ENCODE data around the gene M1AP.

Gene M1AP

DNA sequence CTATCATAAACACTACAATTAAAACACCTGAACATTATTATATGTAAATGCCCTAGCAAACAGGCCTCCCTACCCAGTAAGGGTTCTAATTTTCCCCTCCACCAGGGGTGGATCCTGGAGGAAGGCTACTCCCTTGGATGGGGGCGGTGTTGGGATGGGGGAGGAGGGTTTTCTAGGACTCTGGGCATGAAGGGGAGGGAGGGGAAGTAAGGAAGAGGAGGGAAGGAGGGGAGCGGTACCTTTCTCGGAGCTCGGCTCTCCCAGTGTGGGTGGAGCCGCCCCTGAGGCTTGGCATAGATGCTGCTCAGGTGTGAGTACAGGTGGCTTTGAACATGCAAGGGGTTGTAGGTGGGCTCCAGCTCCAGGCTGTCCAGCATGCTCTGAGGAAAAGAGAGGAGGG is 88.2 kb downstream of the M1AP start:
- Histone ChIP-seq H3K4me2 (peak overlapping the region in 9 of 11 experiments; percentile 22 to 77 (median 49); a peak in 11 of 22 replicates), H3K4me1 (peaks cover 16 to 85% (median 44%) of the 10 kb centered on the region in 10 experiments), H3K4me3 (no peak overlapping the region), H4K20me1 (peaks cover 0 to 23% (median 12%) of the 10 kb centered on the region in 11 experiments; a peak in 11 of 22 replicates), H3K9me3 (replicated peaks in 1 of 11) (no peaks in the 10 kb centered on the region), H3K36me3 (peaks cover 0 to 32% (median 21%) of the 10 kb centered on the region in 11 experiments; a peak in 19 of 22 replicates), H3K9ac (no peak overlapping the region; a peak in 1 of 22 replicates), H3K27ac (no peak overlapping the region), H3K27me3 (no peaks in the 10 kb centered on the region)
- TF ChIP-seq Cebpa-rat (IDR thresholded peaks at IDR 0.05) = no peak

DNA sequence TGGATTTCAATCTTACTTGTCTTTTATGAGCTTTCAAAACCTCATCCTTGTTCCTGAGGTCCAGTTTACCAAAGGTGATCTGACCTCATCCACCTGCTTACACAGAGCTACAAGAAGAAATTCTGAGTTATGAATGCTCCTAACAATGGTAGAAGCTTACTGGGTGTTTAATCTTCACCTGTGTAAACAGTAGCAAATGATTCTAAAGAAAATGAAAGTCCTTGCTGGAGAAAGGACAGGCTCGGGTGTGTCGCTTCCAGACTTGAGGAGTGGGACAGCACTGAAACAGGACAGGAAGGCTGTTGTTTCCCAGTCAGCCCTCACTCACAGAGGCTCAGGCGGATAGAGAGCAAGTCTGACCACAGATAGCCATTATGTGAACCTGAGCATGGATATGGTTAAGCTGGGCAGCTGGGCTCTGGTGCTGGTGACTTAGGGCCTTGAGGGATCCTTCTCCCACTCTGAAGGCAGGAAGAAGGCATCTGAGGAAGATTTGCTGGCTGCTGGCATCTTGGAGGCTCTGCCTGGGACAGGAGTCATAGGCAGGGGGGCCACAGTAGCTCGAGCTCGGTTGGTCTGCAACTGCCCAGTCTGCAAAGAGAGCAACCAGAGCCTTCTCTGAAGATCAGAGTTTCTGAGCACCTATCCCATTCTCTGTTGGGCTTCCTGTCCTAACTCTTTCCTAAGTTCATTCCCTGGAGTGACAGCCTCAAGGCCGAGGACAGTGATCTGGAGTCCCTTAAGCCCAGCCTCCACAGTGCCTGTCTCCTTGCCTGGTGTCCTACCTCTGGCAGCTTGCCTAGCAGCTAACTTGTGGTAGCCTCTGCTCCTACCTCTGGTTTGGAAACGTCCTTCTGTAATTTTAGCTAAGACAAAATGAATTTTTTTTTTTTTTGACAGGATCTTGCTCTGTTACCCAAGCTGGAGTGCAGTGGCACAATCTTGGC is 89.6 kb downstream of the M1AP start:
- Histone ChIP-seq H4K20me1 (peaks cover 0 to 23% (median 12%) of the 10 kb centered on the region in 11 experiments; a peak in 11 of 22 replicates), H3K9me3 (replicated peaks in 1 of 11) (no peaks in the 10 kb centered on the region), H3K4me2 (peak overlapping the region in 2 of 11 experiments; percentile 3 to 8; a peak in 1 of 22 replicates), H3K9ac (peak overlapping the region in 3 of 11 experiments; percentile 8 to 53 (median 38); a peak in 3 of 22 replicates), H3K4me3 (no peak overlapping the region), H3K27me3 (no peaks in the 10 kb centered on the region), H3K36me3 (peaks cover 0 to 32% (median 21%) of the 10 kb centered on the region in 11 experiments; a peak in 19 of 22 replicates), H3K27ac (peak overlapping the region in 1 of 11 experiments; percentile 7; a peak in 1 of 22 replicates), H3K4me1 (peaks cover 20 to 80% (median 48%) of the 10 kb centered on the region in 10 experiments)
- no peak for TF ChIP-seq Cebpa-rat (IDR thresholded peaks at IDR 0.05)

DNA sequence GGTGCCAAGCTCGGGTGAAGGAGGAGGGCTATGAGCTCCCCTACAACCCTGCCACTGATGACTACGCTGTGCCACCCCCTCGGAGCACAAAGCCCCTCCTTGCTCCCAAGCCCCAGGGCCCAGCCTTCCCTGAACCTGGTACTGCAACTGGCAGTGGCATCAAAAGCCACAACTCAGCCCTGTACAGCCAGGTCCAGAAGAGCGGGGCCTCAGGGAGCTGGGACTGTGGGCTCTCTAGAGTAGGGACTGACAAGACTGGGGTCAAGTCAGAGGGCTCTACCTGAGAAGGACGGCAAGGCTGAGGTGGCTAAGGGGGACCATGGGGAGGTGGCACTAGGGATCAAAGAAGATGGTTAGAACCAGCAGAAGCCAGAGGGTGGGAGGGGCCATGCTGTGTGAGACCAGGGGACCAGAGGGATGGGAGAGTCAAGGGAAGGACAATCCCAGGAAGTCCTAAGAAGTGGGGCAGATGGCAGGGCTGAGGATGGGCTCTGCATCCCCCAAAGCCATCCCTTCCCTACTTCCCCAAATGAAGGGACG is 91.2 kb downstream of the M1AP start:
- Histone ChIP-seq H4K20me1 (peaks cover 0 to 23% (median 12%) of the 10 kb centered on the region in 11 experiments; a peak in 11 of 22 replicates), H3K27me3 (peaks cover 0 to 3% (median 0%) of the 10 kb centered on the region in 11 experiments; a peak in 2 of 22 replicates), H3K27ac (peak overlapping the region in 2 of 11 experiments; percentile 10 to 85; a peak in 1 of 22 replicates), H3K9ac (peak overlapping the region in 2 of 11 experiments; percentile 86 to 93; a peak in 3 of 22 replicates), H3K36me3 (peaks cover 0 to 32% (median 21%) of the 10 kb centered on the region in 11 experiments; a peak in 19 of 22 replicates), H3K9me3 (replicated peaks in 1 of 11) (no peaks in the 10 kb centered on the region), H3K4me3 (peak overlapping the region in 2 of 10 experiments; percentile 80 to 96; a peak in 2 of 20 replicates), H3K4me1 (peaks cover 37 to 79% (median 54%) of the 10 kb centered on the region in 10 experiments), H3K4me2 (peak overlapping the region in 6 of 11 experiments; percentile 91 to 100 (median 97); a peak in 10 of 22 replicates)
- no peak for TF ChIP-seq Cebpa-rat (IDR thresholded peaks at IDR 0.05)

DNA sequence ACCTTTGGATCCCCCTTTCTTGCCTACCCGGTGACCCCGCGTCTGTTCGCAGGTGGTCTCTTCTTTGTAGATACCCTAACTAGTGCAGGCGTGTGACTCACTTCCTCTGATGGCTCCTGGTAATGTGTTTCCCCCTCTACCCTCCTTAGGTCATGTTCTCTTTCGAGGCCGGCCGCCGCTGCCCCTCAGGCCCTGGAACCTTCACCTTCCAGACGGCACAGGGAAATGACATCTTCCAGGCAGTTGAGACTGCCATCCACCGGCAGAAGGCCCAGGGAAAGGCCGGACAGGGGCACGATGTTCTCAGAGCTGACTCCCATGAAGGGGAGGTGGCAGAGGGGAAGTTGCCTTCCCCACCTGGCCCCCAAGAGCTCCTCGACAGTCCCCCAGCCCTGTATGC is 92.0 kb downstream of the M1AP start:
- H3K9ac ChIP-seq = peak overlapping the region in 8 of 11 experiments; percentile 85 to 93 (median 87); a peak in 11 of 22 replicates
- peaks cover 40 to 74% (median 54%) of the 10 kb centered on the region in 10 experiments for H3K4me1 ChIP-seq

DNA sequence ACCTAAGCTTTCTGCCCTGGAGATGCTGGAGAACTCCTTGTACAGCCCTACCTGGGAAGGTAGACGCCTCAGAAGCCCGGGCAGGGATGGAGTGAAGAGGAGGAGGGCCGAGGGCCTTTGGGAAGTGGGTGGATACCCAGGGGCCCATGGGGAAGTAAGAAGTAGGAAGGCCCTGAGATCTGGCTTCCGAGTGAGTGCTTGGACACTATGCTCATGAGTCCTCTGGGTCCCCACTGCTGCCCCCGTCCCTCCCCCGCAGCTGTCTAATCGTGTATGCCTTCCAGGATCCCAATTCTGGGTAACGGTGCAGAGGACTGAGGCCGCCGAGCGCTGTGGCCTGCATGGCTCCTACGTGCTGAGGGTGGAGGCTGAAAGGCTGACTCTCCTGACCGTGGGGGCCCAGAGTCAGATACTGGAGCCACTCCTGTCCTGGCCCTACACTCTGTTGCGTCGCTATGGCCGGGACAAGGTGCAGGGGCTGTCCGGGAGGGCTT is 92.5 kb downstream of the M1AP start:
- Histone ChIP-seq H4K20me1 (peaks cover 0 to 23% (median 12%) of the 10 kb centered on the region in 11 experiments; a peak in 11 of 22 replicates), H3K4me2 (peak overlapping the region; percentile 91 to 100 (median 98)), H3K4me3 (peak overlapping the region; percentile 78 to 97 (median 86)), H3K36me3 (peaks cover 0 to 44% (median 21%) of the 10 kb centered on the region in 11 experiments; a peak in 19 of 22 replicates), H3K27ac (peak overlapping the region in 9 of 11 experiments; percentile 81 to 92 (median 83); a peak in 15 of 22 replicates), H3K9ac (peak overlapping the region; percentile 83 to 93 (median 86)), H3K4me1 (peaks cover 40 to 72% (median 52%) of the 10 kb centered on the region in 10 experiments), H3K9me3 (replicated peaks in 1 of 11) (0 out of 22 replicates have a peak, but pooled peaks cover 0 to under 1% (median 0%) of the 10 kb centered on the region in 11 experiments), H3K27me3 (peaks cover 7 to 16% (median 12%) of the 10 kb centered on the region in 11 experiments)
- TF ChIP-seq Cebpa-rat (IDR thresholded peaks at IDR 0.05) = no peak

More for the DNA sequence above, 92.0 kb downstream of the M1AP start:
- H3K4me3 ChIP-seq = peak overlapping the region in 6 of 10 experiments; percentile 80 to 97 (median 88); a peak in 12 of 20 replicates
- TF ChIP-seq Cebpa-rat (IDR thresholded peaks at IDR 0.05) = no peak
- peaks cover 0 to 23% (median 12%) of the 10 kb centered on the region in 11 experiments; a peak in 11 of 22 replicates for H4K20me1 ChIP-seq
- peaks cover 2 to 11% (median 7%) of the 10 kb centered on the region in 11 experiments for H3K27me3 ChIP-seq
- H3K4me2 ChIP-seq = peak overlapping the region; percentile 91 to 100 (median 98); a peak in 20 of 22 replicates
- H3K27ac ChIP-seq = peak overlapping the region in 5 of 11 experiments; percentile 83 to 92 (median 85); a peak in 6 of 22 replicates
- H3K9me3 ChIP-seq (replicated peaks in 1 of 11) = no peaks in the 10 kb centered on the region
- H3K36me3 ChIP-seq = peaks cover 0 to 39% (median 21%) of the 10 kb centered on the region in 11 experiments; a peak in 19 of 22 replicates

DNA sequence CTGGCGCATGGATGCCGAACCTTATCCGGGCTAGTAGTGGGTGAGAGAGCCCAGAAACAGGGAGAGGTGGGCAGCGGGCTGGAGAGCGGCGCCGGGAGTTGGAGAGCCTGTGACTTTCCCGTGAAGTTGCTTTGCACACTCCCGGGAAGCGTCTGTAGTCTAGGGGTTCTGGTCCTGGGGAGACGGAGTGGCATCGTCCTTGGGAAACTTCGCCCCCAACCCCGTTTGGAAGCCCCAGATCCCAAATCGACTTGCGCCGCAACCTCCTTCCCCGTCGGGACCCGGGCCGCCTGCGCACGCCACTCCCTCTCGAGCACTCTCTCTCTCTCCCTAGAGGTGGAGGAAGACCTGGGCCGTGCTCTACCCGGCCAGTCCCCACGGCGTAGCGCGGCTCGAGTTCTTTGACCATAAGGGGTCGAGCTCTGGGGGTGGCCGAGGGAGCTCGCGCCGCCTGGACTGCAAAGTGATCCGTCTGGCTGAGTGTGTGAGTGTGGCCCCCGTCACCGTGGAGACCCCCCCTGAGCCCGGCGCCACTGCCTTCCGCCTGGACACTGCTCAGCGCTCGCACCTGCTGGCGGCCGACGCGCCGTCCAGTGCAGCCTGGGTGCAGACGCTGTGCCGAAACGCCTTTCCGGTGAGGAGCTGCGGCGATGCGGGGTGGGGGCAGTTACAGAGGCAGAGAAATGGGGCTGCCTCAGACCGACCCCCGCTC is 93.2 kb downstream of the M1AP start:
- Histone ChIP-seq H3K36me3 (peaks cover 0 to 50% (median 21%) of the 10 kb centered on the region in 11 experiments; a peak in 19 of 22 replicates), H3K27me3 (peaks cover 14 to 23% (median 19%) of the 10 kb centered on the region in 11 experiments), H3K9me3 (replicated peaks in 1 of 11) (peaks cover under 1 to 8% (median 4%) of the 10 kb centered on the region in 11 experiments; a peak in 16 of 22 replicates), H4K20me1 (peaks cover 0 to 23% (median 12%) of the 10 kb centered on the region in 11 experiments; a peak in 11 of 22 replicates), H3K4me1 (peaks cover 34 to 65% (median 45%) of the 10 kb centered on the region in 10 experiments), H3K4me2 (peak overlapping the region; percentile 91 to 100 (median 98)), H3K9ac (peak overlapping the region; percentile 83 to 93 (median 86)), H3K4me3 (peak overlapping the region; percentile 78 to 97 (median 86)), H3K27ac (peak overlapping the region; percentile 81 to 92 (median 83))
- TF ChIP-seq Cebpa-rat (IDR thresholded peaks at IDR 0.05) = no peak
